DOHH2 (cell line): Measurements from ENCODE around the gene ZBTB7A.

Source experiments
- H3F3A ChIP-seq: fragments of 200-600 bp; sonication (generic), shearing (Covaris generic); 2 replicates; pipeline ENCODE4 v1.6.0; 2016; ENCODE audit warnings: antibody characterized with exemption, mild to moderate bottlenecking; ENCODE audit not compliant: control insufficient read depth, insufficient read depth
- H3K27ac ChIP-seq: fragments of 200-600 bp; sonication (generic); 2 replicates; pipeline ENCODE4 v1.5.1; 2014; ENCODE audit warnings: low read depth, mild to moderate bottlenecking, low read length, moderate library complexity
- H3K27me3 ChIP-seq: fragments of 200-600 bp; sonication (generic); 2 replicates; pipeline ENCODE4 v1.6.1; 2014; ENCODE audit warnings: mild to moderate bottlenecking, low read length, mixed read lengths; ENCODE audit not compliant: control insufficient read depth
- H3K36me3 ChIP-seq: fragments of 200-600 bp; sonication (generic); 2 replicates; pipeline ENCODE4 v1.6.1; 2014; ENCODE audit warnings: mild to moderate bottlenecking, low read length, moderate library complexity, mixed read lengths; ENCODE audit not compliant: control insufficient read depth
- H3K4me1 ChIP-seq: fragments of 200-600 bp; sonication (generic); 2 replicates; pipeline ENCODE4 v1.6.1; 2014; ENCODE audit warnings: mild to moderate bottlenecking, low read length, mixed read lengths; ENCODE audit not compliant: control insufficient read depth
- H3K4me2 ChIP-seq: fragments of 200-600 bp; sonication (generic); 2 replicates; pipeline ENCODE4 v1.6.0; 2014; ENCODE audit warnings: mild to moderate bottlenecking, low read length, moderate library complexity
- H3K4me3 ChIP-seq: fragments of 200-600 bp; sonication (generic); 2 replicates; pipeline ENCODE4 v1.5.1; 2014; ENCODE audit warnings: mild to moderate bottlenecking, low read length, mixed read lengths
- H3K79me2 ChIP-seq: fragments of 200-600 bp; sonication (generic); 2 replicates; pipeline ENCODE4 v1.6.1; 2014; ENCODE audit warnings: mild to moderate bottlenecking, low read length, mixed read lengths; ENCODE audit not compliant: control insufficient read depth
- H3K9me2 ChIP-seq: fragments of 200-600 bp; sonication (generic); replicated peaks from 2 replicates; pipeline ENCODE4 v1.6.1; 2014; ENCODE audit warnings: mild to moderate bottlenecking, low read length, mixed read lengths; ENCODE audit not compliant: control insufficient read depth
- H3K9me3 ChIP-seq: fragments of 200-600 bp; sonication (generic); 2 replicates; pipeline ENCODE4 v1.6.1; 2014; ENCODE audit warnings: antibody characterized with exemption, low read length, mixed read lengths; ENCODE audit not compliant: control insufficient read depth, insufficient read depth
- H4K20me1 ChIP-seq: fragments of 200-600 bp; sonication (generic); 2 replicates; pipeline ENCODE4 v1.6.0; 2014; ENCODE audit warnings: low read depth, mild to moderate bottlenecking, antibody characterized with exemption, low read length, moderate library complexity; ENCODE audit not compliant: control insufficient read depth, insufficient read depth
- EZH2phosphoT487 ChIP-seq: fragments of 200-600 bp; sonication (generic); IDR thresholded peaks from 2 replicates; pipeline ENCODE4 v1.6.1; 2017; ENCODE audit warnings: borderline replicate concordance, mild to moderate bottlenecking, antibody characterized with exemption, low read length, moderate library complexity, mixed read lengths
- TF ChIP-seq, protein P1 (sequence below): fragments of 200-600 bp; sonication (generic); IDR thresholded peaks from one replicate; pipeline ENCODE4 v1.5.1; 2014; ENCODE audit warnings: antibody characterized with exemption, mild to moderate bottlenecking, low read depth, low read length; ENCODE audit not compliant: poor library complexity, severe bottlenecking

Gene ZBTB7A

DNA sequence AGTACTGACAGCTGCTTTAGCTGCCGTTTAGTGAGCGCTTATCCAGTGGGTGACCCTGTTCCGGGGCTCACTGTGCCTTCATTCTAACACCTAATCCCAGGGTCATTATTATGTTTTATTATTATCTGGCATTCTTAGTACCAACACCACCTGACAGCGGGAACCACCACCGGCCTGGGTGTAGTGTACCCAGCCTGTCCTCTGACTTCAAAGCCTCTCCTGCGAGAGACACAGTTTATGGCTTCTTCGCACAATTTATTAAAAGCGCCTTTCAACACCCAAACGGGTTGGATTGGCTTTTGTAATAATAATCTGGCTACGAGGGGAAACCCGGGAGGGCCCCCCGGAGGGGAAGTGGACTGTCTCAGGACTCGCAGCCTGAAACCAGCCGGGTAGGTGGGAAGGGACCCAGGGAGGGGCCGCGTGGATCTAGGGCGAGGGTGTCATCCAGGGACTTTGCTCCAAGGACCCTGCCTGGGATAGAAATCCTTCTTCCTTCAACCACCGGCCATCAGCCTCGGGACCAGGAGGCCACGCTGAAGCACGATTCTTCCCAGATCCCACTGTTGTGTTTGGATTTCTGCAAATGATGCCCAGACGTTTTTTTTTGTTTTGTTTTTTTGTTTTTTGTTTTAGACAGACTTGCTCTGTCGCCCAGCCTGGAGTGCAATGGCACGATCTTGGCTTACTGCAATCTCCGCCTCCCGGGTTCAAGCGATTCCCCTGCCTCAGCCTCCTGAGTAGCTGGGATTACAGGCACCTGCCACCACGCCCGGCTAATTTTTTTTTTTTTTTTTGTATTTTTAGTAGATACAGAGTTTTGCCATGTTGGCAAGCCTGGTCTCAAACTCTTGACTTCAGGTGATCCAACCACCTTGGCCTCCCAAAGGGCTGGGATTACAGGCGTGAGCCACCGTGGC is 1.6 kb upstream of the ZBTB7A start:
- H3K9me2 ChIP-seq: no peaks in the 10 kb centered on the region
- H3K4me3 ChIP-seq: peak overlapping the region; percentile 86
- TF ChIP-seq, protein P1, sequence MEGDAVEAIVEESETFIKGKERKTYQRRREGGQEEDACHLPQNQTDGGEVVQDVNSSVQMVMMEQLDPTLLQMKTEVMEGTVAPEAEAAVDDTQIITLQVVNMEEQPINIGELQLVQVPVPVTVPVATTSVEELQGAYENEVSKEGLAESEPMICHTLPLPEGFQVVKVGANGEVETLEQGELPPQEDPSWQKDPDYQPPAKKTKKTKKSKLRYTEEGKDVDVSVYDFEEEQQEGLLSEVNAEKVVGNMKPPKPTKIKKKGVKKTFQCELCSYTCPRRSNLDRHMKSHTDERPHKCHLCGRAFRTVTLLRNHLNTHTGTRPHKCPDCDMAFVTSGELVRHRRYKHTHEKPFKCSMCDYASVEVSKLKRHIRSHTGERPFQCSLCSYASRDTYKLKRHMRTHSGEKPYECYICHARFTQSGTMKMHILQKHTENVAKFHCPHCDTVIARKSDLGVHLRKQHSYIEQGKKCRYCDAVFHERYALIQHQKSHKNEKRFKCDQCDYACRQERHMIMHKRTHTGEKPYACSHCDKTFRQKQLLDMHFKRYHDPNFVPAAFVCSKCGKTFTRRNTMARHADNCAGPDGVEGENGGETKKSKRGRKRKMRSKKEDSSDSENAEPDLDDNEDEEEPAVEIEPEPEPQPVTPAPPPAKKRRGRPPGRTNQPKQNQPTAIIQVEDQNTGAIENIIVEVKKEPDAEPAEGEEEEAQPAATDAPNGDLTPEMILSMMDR: no peak
- no peak for TF ChIP-seq EZH2phosphoT487
- H3K4me1 ChIP-seq: peaks cover 27% of the 10 kb centered on the region
- H3K36me3 ChIP-seq: peaks cover 20% of the 10 kb centered on the region
- peak overlapping the region; percentile 76 for H3K27ac ChIP-seq
- peak overlapping the region; percentile 95 for H3K4me2 ChIP-seq
- peaks cover 8% of the 10 kb centered on the region for H3F3A ChIP-seq
- H4K20me1 ChIP-seq: peaks cover 10% of the 10 kb centered on the region
- no peaks in the 10 kb centered on the region for H3K9me3 ChIP-seq
- H3K79me2 ChIP-seq: peaks cover 25% of the 10 kb centered on the region
- no peaks in the 10 kb centered on the region for H3K27me3 ChIP-seq

DNA sequence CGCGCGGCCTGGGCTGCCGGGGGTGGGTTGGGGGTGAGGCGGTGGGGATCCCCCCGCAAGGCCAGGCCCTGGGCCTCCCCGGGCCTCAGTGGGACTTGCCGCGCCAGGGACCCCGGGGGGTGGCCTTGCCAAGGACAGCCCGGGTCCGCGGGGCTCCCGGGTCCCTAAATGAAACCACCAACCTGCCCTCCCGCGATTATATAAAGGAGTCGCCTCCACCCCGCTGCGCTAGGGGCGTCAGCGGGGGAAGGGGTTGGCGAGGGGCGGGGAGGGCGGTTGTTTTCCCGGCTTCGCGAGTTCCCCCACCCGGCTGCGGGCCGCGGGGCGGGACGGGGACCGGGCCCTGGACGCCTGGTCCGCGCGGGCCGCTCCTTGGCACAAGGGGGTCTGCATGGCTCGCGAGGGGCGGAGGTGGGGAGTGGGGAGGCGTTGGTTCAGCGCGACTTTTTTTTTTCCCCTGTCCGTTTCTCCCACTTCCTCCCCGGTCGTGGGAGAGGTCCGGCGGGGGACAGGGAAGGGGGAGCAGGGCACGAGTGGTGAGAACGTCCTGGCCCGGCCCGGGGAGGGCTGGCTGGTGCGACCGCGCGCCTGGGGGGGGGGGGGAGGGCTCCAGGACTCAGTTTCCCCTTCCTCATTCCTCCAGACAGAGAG is 822 bp upstream of the ZBTB7A start:
- H3K36me3 ChIP-seq: peaks cover 27% of the 10 kb centered on the region
- H4K20me1 ChIP-seq: peaks cover 18% of the 10 kb centered on the region
- no peaks in the 10 kb centered on the region for H3K9me2 ChIP-seq
- H3K4me1 ChIP-seq: peaks cover 35% of the 10 kb centered on the region
- peaks cover 33% of the 10 kb centered on the region for H3K79me2 ChIP-seq
- H3K27me3 ChIP-seq: no peaks in the 10 kb centered on the region
- H3K4me3 ChIP-seq: peak overlapping the region; percentile 86
- H3F3A ChIP-seq: peaks cover 8% of the 10 kb centered on the region
- TF ChIP-seq, protein P1: peak; percentile 21
- TF ChIP-seq EZH2phosphoT487: no peak
- peak overlapping the region; percentile 95 for H3K4me2 ChIP-seq
- H3K9me3 ChIP-seq: no peaks in the 10 kb centered on the region
- H3K27ac ChIP-seq: peak overlapping the region; percentile 76

- Histone ChIP-seq H3K36me3 (peaks cover 41% of the 10 kb centered on the region), H3K27me3 (no peaks in the 10 kb centered on the region), H3K4me1 (peaks cover 48% of the 10 kb centered on the region), H3K4me3 (peak overlapping the region; percentile 86), H3K27ac (peak overlapping the region; percentile 76), H3K9me2 (no peaks in the 10 kb centered on the region), H3K79me2 (peaks cover 46% of the 10 kb centered on the region), H3K4me2 (peak overlapping the region; percentile 62), H4K20me1 (peaks cover 32% of the 10 kb centered on the region), H3K9me3 (no peaks in the 10 kb centered on the region), H3F3A (peaks cover 8% of the 10 kb centered on the region)
- TF ChIP-seq, protein P1: no peak
Measured at GRCh38 chr19:4066176-4066606, 508 bp downstream of the ZBTB7A start.
